Epidermal melanocyte (primary cell): ENCODE measurements around the gene CSPG5.

Experiments used
- DNase-seq: peaks from one replicate; pipeline ENCODE4 v3.0.0; 2011; ENCODE audit warnings: low spot score; ENCODE audit not compliant: insufficient read length

The CSPG5 gene, protein sequence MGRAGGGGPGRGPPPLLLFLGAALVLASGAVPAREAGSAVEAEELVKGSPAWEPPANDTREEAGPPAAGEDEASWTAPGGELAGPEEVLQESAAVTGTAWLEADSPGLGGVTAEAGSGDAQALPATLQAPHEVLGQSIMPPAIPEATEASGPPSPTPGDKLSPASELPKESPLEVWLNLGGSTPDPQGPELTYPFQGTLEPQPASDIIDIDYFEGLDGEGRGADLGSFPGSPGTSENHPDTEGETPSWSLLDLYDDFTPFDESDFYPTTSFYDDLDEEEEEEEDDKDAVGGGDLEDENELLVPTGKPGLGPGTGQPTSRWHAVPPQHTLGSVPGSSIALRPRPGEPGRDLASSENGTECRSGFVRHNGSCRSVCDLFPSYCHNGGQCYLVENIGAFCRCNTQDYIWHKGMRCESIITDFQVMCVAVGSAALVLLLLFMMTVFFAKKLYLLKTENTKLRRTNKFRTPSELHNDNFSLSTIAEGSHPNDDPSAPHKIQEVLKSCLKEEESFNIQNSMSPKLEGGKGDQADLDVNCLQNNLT

DNA sequence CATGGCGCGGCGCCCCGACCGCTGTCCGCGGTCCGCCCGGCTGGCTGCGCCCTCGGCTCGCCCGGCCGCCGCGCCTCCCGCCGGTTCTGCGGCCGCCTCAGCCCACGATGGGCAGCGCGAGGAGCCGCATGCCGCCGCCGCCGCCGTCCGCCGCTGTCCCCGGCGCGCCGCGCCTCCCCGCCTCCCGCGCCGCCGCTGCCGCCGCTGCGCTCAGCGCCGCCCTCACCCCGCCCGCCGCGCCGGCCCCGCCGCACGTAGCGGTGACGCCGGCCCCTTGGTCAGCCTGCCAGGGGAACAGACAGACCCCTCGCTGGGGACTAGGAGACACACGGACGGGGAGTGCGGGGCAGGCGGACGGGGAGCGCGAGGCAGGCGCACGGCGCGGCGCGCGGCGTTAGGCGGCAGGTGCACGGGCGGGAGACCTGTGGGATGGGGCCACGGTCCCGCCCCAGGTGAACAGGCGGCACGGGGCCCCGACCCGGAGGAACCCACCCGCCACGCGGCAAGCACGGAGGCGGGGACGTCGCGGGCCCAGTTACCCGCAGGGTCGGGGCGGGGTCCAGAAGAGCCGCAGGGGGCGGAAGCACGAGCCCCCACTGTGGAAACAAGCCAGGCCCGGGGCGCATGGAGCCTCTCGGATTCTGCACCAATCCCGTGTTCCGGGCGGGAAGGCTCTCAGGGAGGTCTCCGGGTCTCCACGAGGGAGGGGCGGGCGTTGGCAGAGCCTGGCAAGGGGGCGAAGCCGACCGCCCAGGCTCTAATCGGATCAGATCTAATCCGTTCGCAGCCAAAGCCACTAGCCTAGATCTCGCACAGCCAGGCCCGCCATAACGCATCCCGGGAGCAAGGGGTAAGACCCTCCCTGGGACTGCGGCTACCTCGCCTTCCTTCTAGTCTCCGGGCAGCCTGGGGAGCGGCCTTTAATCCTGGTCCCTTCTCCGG lies at the start of gene CSPG5:
Gene CSPG5 (minus strand): TSS at position 175 of the 942 bp plus-strand sequence. CDS start 172 bp downstream, at position 3.
- DNase-seq, result no peak

DNA sequence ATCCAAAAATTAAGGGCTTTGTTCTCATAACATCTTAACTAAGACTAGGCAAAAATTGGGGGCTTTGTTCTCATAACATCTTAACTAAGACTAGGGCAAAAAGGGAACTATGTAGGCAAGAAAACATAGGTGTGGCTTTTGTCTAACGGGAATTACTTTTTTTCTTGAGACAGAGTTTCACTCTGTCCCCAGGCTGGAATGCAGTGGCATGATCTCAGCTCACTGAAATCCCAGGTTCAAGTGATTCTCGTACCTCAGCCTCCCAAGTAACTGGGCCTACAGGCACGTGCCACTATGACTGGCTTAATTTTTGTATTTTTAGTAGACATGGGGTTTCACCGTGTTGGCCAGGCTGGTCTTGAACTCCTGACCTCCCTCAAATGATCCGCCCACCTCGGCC lies 49.8 kb upstream of the CSPG5 start:
- DNase-seq, result no peak

DNA sequence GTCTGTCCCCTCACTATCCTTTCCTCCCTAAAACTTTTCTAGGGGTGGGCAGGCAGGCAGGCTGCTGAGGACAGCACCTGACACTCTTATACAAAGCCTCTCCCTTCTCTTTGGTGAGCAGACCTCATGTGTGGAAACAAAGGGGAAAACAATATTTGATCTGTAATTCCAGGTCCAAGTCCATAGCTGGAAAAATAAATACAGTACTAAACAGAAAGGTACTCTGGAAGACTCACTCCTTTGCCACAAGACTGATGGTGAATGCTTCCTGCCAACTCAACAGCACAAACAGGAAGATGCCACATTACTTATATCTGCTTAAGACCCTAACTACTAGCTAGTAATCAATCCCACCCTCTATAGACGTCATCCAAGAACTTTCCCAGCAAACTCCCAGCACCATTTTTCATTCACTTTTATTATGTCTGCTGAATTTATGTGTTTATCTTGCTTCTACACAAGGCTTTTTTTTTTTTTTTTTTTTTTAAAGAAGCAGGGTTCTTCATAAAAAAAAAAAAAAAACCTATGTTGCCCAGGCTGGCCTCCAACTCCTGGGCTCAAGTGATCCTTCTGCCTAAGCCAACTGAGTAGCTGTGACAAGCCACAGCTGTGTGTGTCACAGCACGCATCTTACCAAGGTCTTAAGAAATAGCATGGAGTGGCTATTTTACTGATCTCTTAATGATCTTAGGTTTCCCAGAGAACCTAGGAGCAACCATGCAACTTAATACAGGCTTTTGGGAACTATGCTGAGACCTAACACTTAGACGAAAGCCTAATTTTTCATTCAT lies 44.2 kb upstream of the CSPG5 start:
- no peak for DNase-seq

- DNase-seq, result no peak
Measured at GRCh38 chr3:47617086-47618010, 38.7 kb upstream of the CSPG5 start.

GRCh38 chr3:47614788-47615187 lies 36.1 kb upstream of the CSPG5 start:
- no peak for DNase-seq

- no peak for DNase-seq
Measured at GRCh38 chr3:47613722-47614121, 35.1 kb upstream of the CSPG5 start.

GRCh38 chr3:47612879-47613278 lies 34.2 kb upstream of the CSPG5 start:
- no peak for DNase-seq

DNA sequence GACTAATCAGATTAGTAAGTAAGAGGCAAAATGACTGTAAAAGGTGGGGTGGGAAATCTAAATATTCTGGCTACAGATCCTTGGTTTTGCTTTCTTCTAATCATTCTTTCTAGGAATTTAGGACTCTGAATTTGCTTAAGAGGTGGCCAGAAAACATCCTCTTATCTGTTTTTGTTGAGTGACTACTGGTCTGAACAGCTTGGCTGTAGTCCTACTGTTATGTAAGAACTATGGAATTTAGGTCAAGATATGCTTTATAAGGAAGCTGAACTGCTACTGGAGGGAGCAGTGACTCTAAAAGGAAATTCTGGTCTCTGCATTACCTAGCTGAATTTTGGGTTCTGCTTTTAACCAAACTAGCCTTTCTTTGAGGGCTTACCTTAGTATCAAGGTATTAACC lies 33.5 kb upstream of the CSPG5 start:
- DNase-seq, result no peak

DNA sequence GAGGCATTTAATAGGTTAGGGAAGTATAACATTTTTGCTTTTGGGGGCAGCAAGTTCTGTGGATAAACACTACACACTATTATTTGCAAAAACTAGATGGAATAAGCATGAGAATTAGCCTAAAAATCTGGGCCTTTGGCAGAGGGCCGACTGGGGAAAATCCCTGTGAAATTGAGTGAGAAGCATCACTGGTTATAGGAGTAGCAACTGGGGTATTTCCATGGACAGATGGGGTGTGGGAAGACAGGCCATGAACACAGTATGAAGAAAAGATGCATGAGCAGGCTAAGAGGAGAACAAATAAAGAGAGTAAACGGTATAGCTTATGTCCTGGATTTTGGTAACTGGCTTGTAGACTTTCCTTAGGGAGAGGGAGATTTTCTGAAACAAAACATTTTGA lies 32.9 kb upstream of the CSPG5 start:
- DNase-seq, result no peak

DNA sequence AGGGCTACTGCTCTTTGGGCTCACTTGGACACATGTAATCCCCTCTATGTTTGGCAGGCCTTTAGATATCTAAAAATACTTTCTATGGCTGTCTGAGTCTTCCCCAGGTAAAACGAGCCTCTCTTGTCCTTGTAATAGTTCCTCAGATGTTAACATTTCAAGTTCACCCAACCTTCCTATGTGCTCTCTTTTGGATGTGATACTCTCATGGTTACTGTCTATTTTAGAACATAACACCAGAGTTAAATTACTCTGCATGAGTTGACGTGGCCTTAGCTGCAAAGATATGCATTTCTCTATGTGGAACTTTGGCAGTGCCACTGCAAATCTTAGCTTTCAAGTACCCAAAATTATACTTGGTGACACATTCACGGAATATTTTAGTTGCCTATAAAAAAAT lies 31.9 kb upstream of the CSPG5 start:
- DNase-seq, result no peak

DNA sequence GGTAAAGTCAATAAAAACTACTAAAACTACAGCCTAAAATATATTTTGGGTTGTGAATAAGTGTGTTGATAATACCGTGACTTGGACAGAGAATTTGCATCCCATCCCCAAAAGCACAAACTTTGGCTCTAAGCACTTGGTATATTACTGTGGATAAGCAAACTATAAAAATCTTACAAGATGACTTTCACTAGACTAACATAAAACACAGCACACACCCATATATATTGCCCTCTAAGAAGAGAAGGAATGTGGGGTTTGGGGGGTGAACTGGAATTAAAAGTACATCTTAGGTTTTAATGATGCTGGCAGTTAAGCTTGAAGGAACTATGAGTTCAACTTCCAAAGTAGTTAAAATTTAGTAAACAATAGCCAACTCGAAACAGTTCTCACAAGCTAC lies 28.7 kb upstream of the CSPG5 start:
- no peak for DNase-seq

- no peak for DNase-seq
Measured at GRCh38 chr3:47606165-47606564, 27.5 kb upstream of the CSPG5 start.

- DNase-seq, result no peak
Measured at GRCh38 chr3:47605652-47606051, 27.0 kb upstream of the CSPG5 start.

DNA sequence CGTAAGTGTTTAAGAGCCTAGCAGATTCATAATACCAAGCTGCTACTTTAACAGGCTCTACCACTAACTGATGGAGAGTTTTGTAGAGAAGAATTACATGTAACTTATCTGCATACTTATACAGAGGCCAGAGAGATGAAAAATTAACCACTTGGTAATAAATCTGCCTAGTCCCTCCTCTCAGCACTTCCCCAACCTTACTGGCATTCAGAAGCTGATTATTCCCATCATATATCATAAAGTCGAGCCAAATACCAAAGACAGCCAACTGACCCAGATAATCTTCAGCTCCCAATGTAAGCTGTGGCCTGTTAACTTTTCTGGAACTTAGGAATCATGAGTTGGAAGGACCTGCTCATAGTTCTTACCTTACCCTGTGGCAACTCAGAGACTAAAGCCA lies 25.5 kb upstream of the CSPG5 start:
- DNase-seq, result no peak

DNA sequence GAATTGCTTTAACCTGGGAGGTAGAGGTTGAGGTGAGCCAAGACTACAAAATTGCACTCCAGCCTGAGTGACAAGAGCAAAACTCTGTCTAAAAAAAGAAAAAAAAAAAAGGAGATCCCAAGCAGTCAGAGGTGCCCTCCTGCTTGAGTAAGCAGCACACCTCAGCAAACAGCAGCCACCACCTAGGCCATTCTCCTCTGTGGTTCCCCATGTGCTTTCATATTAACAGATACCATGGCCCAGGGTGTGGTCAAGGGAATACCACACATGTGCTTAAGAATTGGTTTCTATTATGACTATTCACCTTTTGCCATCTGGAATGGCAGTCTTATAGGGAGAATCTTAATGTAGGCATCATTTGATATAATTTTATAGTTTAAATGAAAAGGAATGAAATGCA lies 24.7 kb upstream of the CSPG5 start:
- DNase-seq, result no peak

DNA sequence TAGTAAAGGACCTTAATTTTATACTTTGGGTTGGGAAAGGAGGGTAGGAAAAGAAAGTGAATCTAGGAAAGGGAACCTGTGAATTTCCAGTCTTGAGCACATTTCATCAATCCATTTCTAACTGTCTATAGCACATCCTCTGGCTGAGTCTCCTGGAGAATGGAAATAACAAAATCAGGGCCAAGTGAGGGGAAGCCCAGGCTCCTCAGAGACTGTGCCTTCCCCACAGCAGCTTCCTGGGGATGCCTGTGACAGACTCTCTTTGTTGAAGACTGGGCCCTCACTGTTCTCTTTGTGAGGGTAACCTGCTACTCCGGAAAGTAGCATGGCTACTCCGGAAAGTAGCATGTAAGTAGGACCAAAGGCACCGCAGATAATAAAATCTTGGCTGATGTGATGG lies 22.6 kb upstream of the CSPG5 start:
- no peak for DNase-seq

GRCh38 chr3:47594792-47595191 lies 16.1 kb upstream of the CSPG5 start:
- no peak for DNase-seq

GRCh38 chr3:47592066-47592795 lies 13.6 kb upstream of the CSPG5 start:
- DNase-seq, result no peak

DNA sequence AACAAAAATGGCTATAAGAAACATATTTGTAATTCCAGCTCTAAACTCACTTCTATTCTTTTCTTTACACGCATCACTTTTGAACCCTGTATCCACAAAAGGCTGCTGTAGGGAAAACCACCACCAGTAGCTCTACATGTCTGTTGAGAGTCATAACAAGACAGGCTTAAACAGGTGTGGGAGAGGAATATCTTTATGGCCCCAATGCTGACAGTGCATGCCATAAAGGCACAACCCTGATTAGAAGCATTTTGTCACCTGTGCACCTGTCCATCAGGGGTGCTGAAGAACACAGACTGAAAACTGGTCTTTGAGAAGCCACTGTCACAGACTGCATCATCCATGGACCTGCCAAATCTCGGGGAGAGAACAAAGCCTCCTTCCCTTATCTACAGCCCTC lies 11.6 kb upstream of the CSPG5 start:
- no peak for DNase-seq

DNA sequence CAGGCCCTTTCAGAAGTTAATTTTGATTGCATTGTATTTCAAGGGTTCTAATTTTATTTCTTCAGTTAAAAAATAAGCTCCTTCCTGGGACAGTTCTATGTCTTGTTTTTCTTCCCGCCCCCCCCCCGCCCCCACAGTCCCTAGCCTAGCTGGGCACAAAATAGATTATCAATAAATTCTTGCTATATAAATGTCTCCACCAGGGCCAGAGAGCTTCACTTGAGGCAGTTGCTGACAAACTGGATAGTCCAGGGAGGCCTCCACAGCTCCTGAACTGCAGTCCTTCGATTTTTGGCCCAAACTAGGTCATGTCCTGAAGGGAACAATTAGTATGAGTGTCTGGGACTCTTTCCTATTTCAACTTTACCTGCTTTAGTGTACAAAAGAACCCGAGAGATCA lies 9.9 kb upstream of the CSPG5 start:
- no peak for DNase-seq
